SU-DHL-6 (cell line): ENCODE measurements around the gene FAM53B.

Experiments
- H2AFZ ChIP-seq: fragments of 200-600 bp; sonication (generic); 2 replicates; pipeline ENCODE4 v1.6.1; 2014; ENCODE audit warnings: low read depth, mild to moderate bottlenecking, moderate library complexity, mixed read lengths, antibody characterized with exemption, low read length; ENCODE audit not compliant: severe bottlenecking
- H3F3A ChIP-seq: fragments of 200-600 bp; shearing (Covaris generic); 2 replicates; pipeline ENCODE4 v1.6.0; 2016; ENCODE audit warnings: antibody characterized with exemption, mild to moderate bottlenecking; ENCODE audit not compliant: insufficient read depth
- H3K27ac ChIP-seq: fragments of 200-600 bp; sonication (generic); 2 replicates; pipeline ENCODE4 v1.5.1; 2016; ENCODE audit warnings: low read depth, mild to moderate bottlenecking, low read length, moderate library complexity, mixed read lengths
- H3K27me3 ChIP-seq: fragments of 200-600 bp; sonication (generic), shearing (Covaris generic); 2 replicates; pipeline ENCODE4 v1.6.0; 2014; ENCODE audit warnings: mild to moderate bottlenecking, low read length
- H3K36me3 ChIP-seq: fragments of 200-600 bp; sonication (generic); 2 replicates; pipeline ENCODE4 v1.6.1; 2014; ENCODE audit warnings: mild to moderate bottlenecking, low read length, mixed read lengths
- H3K4me2 ChIP-seq: fragments of 300-600, 200-600 bp; shearing (Covaris generic), sonication (generic); 2 replicates; pipeline ENCODE4 v1.6.0; 2014; ENCODE audit warnings: low read length, low read depth, mild to moderate bottlenecking; ENCODE audit not compliant: poor library complexity, severe bottlenecking
- H3K4me3 ChIP-seq: fragments of 200-600 bp; sonication (generic); 2 replicates; pipeline ENCODE4 v1.5.1; 2014; ENCODE audit warnings: antibody characterized with exemption, low read length, mild to moderate bottlenecking, mixed read lengths; ENCODE audit not compliant: insufficient read depth, poor library complexity, severe bottlenecking
- H3K79me2 ChIP-seq: fragments of 200-600 bp; sonication (generic); 2 replicates; pipeline ENCODE4 v1.6.1; 2014; ENCODE audit warnings: mild to moderate bottlenecking, low read length, moderate library complexity; ENCODE audit not compliant: insufficient read depth
- H3K9ac ChIP-seq: fragments of 200-600 bp; sonication (generic); 2 replicates; pipeline ENCODE4 v1.7.0; 2014; ENCODE audit warnings: mild to moderate bottlenecking, low read length
- H3K9me2 ChIP-seq: fragments of 200-600 bp; sonication (generic); replicated peaks from 2 replicates; pipeline ENCODE4 v1.6.1; 2014; ENCODE audit warnings: low read length; ENCODE audit not compliant: insufficient read depth
- H3K9me3 ChIP-seq: fragments of 200-600 bp; sonication (generic); 2 replicates; pipeline ENCODE4 v1.6.1; 2014; ENCODE audit warnings: low read length, mixed read lengths; ENCODE audit not compliant: insufficient read depth
- H4K20me1 ChIP-seq: fragments of 200-600 bp; sonication (generic); 2 replicates; pipeline ENCODE4 v1.6.1; 2014; ENCODE audit warnings: low read depth, mild to moderate bottlenecking, antibody characterized with exemption, low read length, moderate library complexity, mixed read lengths
- CTCF ChIP-seq: fragments of 200-600 bp; sonication (generic); IDR thresholded peaks from one replicate; pipeline ENCODE4 v1.5.1; 2017; ENCODE audit warnings: antibody characterized with exemption, mild to moderate bottlenecking, low read length, moderate library complexity; ENCODE audit not compliant: insufficient read depth, poor library complexity, severe bottlenecking
- EZH2phosphoT487 ChIP-seq: fragments of 200-600 bp; sonication (generic), shearing (Covaris generic); conservative IDR thresholded peaks from 2 replicates; pipeline ENCODE4 v1.6.1; 2018; ENCODE audit warnings: mild to moderate bottlenecking, antibody characterized with exemption, low read length, moderate library complexity, mixed read lengths

Gene FAM53B

GRCh38 chr10:124700293-124701037 is 43.7 kb downstream of the FAM53B start:
- H3K4me2 ChIP-seq, result no peak overlapping the region
- H3K9ac ChIP-seq, result no peak overlapping the region
- H3K27me3 ChIP-seq, result no peaks in the 10 kb centered on the region
- H3K4me3 ChIP-seq, result no peak overlapping the region
- TF ChIP-seq CTCF (no peak), EZH2phosphoT487 (no peak)
- 0 out of 2 replicates have a peak, but pooled peaks cover 4% of the 10 kb centered on the region for H3F3A ChIP-seq
- peaks cover 19% of the 10 kb centered on the region for H3K36me3 ChIP-seq
- no peaks in the 10 kb centered on the region for H3K9me3 ChIP-seq
- H3K27ac ChIP-seq, result no peak overlapping the region
- H3K9me2 ChIP-seq, result no peaks in the 10 kb centered on the region
- no peak overlapping the region for H2AFZ ChIP-seq
- peaks cover 8% of the 10 kb centered on the region; the same call in 1 of the 2 replicates for H4K20me1 ChIP-seq
- H3K79me2 ChIP-seq, result peaks cover 99% of the 10 kb centered on the region

GRCh38 chr10:124699471-124700292 is 44.5 kb downstream of the FAM53B start:
- H3K9me2 ChIP-seq, result no peaks in the 10 kb centered on the region
- H3K27me3 ChIP-seq, result no peaks in the 10 kb centered on the region
- H2AFZ ChIP-seq, result no peak overlapping the region
- TF ChIP-seq CTCF, result no peak
- TF ChIP-seq EZH2phosphoT487, result no peak
- H3K79me2 ChIP-seq, result peaks cover 99% of the 10 kb centered on the region
- H4K20me1 ChIP-seq, result peaks cover 8% of the 10 kb centered on the region; the same call in 1 of the 2 replicates
- H3K36me3 ChIP-seq, result peaks cover 22% of the 10 kb centered on the region
- no peak overlapping the region for H3K9ac ChIP-seq
- no peak overlapping the region for H3K4me2 ChIP-seq
- H3K9me3 ChIP-seq, result no peaks in the 10 kb centered on the region
- 0 out of 2 replicates have a peak, but pooled peaks cover 4% of the 10 kb centered on the region for H3F3A ChIP-seq
- H3K4me3 ChIP-seq, result no peak overlapping the region
- no peak overlapping the region for H3K27ac ChIP-seq

DNA sequence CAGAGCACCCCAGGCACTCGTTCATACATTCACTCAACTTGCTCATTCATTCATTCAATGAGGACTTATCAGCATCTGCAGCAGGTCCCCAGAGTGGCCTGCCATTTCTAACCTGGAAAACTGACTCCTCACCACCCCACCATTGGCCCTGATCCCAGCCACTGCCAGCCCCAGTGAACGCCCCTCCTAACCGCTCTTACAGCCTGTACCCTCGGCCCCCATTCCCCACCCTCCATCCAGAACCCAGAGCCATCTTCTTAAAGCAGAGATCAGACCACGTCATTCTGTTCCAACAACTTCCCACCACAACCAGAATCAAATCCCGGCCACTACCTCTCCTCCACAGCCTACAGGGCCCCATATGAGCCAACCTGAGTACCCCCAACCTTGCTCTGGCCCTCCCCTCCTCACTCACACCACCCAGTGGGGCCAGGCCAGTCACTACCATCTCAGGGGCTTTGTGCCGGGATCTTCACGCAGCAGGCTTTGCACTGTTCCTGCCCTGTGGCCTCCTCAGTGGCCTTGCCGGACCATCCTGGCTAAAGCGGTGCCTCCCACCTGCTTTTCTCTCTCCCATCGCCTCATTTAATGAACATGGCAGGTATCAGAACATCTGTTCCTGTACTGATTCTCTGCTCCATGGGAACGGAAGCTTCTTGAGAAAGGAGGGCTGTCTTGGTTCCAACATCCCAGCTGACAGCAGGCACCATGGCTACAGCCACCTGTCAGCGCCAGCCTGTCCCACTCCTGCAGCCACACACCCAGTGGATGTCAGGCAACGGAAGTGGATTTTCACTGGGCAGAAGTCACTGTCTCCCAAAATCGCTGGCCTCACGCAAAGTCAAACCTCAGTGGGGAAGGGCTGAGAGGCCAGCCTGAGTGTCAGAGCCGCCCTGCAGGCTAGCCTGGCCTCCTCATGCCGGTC is 45.4 kb downstream of the FAM53B start:
- no peaks in the 10 kb centered on the region for H3K9me3 ChIP-seq
- peaks cover 92% of the 10 kb centered on the region for H3K79me2 ChIP-seq
- 0 out of 2 replicates have a peak, but pooled peaks cover 4% of the 10 kb centered on the region for H3F3A ChIP-seq
- H2AFZ ChIP-seq, result no peak overlapping the region
- H3K9ac ChIP-seq, result no peak overlapping the region
- H3K27me3 ChIP-seq, result no peaks in the 10 kb centered on the region
- H3K9me2 ChIP-seq, result no peaks in the 10 kb centered on the region
- TF ChIP-seq EZH2phosphoT487 (no peak), CTCF (no peak)
- no peak overlapping the region for H3K27ac ChIP-seq
- peaks cover 8% of the 10 kb centered on the region; the same call in 1 of the 2 replicates for H4K20me1 ChIP-seq
- no peak overlapping the region for H3K4me2 ChIP-seq
- H3K36me3 ChIP-seq, result peaks cover 22% of the 10 kb centered on the region
- H3K4me3 ChIP-seq, result no peak overlapping the region
